Neural progenitor cell (in vitro differentiated cells): Measurements from ENCODE around the gene SPN.
"Not testable (repeated sequence)": the region's sequence is repeated elsewhere in the genome, so short reads cannot be mapped to it uniquely, and the experiment has no call there.

Experiments
- CTCF ChIP-seq: fragments of 200-600 bp; sonication (generic); IDR thresholded peaks from 2 replicates; pipeline ENCODE4 v1.5.1; 2017; ENCODE audit warnings: antibody characterized with exemption, mild to moderate bottlenecking
- EZH2 ChIP-seq: fragments of 200-600 bp; sonication (generic); IDR thresholded peaks from 2 replicates; pipeline ENCODE4 v1.6.1; 2017; ENCODE audit warnings: antibody characterized with exemption, mild to moderate bottlenecking, moderate library complexity
- EZH2phosphoT487 ChIP-seq: fragments of 200-600 bp; sonication (generic); IDR thresholded peaks from 2 replicates; pipeline ENCODE4 v1.6.1; 2017; ENCODE audit warnings: antibody characterized with exemption

- TF ChIP-seq EZH2, CTCF, EZH2phosphoT487: not testable (repeated sequence)
Observed at GRCh38 chr16:29622738-29623137, 40.3 kb upstream of the SPN start.
